WTC11 (cell line): Measurements from ENCODE around the gene MEFV. TPM values are rescaled to one million over a fixed set of nuclear protein-coding genes. Genes with fewer than 3 reads are reported as not detected.

Source experiments
- ATAC-seq: fragments of 200-7000 bp; cut with Tn5 transposase; 2 replicates; pipeline ENCODE4 v1.10.0; 2021; ENCODE audit warnings: mild to moderate bottlenecking, moderate library complexity
- CTCF ChIA-PET: fragments of 300-600 bp; sonication (Branson Sonifier 250); formaldehyde crosslinking; loops from one replicate; lab custom pipeline; 2021; ENCODE audit warnings: antibody characterized with exemption; lab: Charles Lee
- POLR2A ChIA-PET: fragments of 350-600 bp; sonication (Branson Sonifier 250); formaldehyde crosslinking; loops from one replicate; lab custom pipeline; 2021; ENCODE audit warnings: antibody characterized with exemption; lab: Charles Lee
- DNase-seq: peaks from one replicate; pipeline ENCODE4 v3.0.0; 2021; ENCODE audit warnings: low spot score
- H3K27ac Mint-ChIP-seq: 2 replicates; pipeline ENCODE4 v1.8.0; 2021; ENCODE audit warnings: mixed read lengths
- H3K27me3 Mint-ChIP-seq: 2 replicates; pipeline ENCODE4 v1.8.0; 2021; ENCODE audit warnings: low read depth, mild to moderate bottlenecking, moderate library complexity, mixed read lengths
- H3K36me3 Mint-ChIP-seq: 2 replicates; pipeline ENCODE4 v1.8.0; 2021; ENCODE audit warnings: mixed read lengths
- H3K4me1 Mint-ChIP-seq: 2 replicates; pipeline ENCODE4 v1.8.0; 2022; ENCODE audit warnings: mixed read lengths
- H3K4me3 Mint-ChIP-seq: 2 replicates; pipeline ENCODE4 v1.8.0; 2021; ENCODE audit warnings: mild to moderate bottlenecking, moderate library complexity, mixed read lengths
- H3K9me3 Mint-ChIP-seq: 2 replicates; pipeline ENCODE4 v1.8.0; 2021; ENCODE audit warnings: mixed read lengths
- AFF4 ChIP-seq: sonication (generic); formaldehyde crosslinking; IDR thresholded peaks from 2 replicates; pipeline ENCODE4 v1.8.1; 2023; ENCODE audit warnings: mild to moderate bottlenecking, missing genetic modification reagents, borderline replicate concordance
- CREB1 ChIP-seq: sonication (generic); formaldehyde crosslinking; IDR thresholded peaks from 2 replicates; pipeline ENCODE4 v1.8.0; 2023; ENCODE audit warnings: mild to moderate bottlenecking, missing genetic modification reagents
- CREM ChIP-seq: sonication (generic); formaldehyde crosslinking; IDR thresholded peaks from 2 replicates; pipeline ENCODE4 v1.8.1; 2022; ENCODE audit warnings: mild to moderate bottlenecking, missing genetic modification reagents, moderate library complexity
- E2F5 ChIP-seq: sonication (generic); formaldehyde crosslinking; IDR thresholded peaks from 2 replicates; pipeline ENCODE4 v1.8.1; 2022; ENCODE audit warnings: mild to moderate bottlenecking, moderate library complexity, missing genetic modification reagents
- GRHL2 ChIP-seq: fragments of 250-450 bp; sonication (Bioruptor Pico); IDR thresholded peaks from 2 replicates; pipeline ENCODE4 v1.8.0; 2022; ENCODE audit warnings: mild to moderate bottlenecking, moderate library complexity; ENCODE audit not compliant: insufficient replicate concordance, severe bottlenecking
- GTF2I ChIP-seq: fragments of 250-450 bp; sonication (Bioruptor Pico); conservative IDR thresholded peaks from 2 replicates; pipeline ENCODE4 v1.4.0; 2021; ENCODE audit warnings: mild to moderate bottlenecking
- MYBL2 ChIP-seq: sonication (generic); formaldehyde crosslinking; IDR thresholded peaks from 2 replicates; pipeline ENCODE4 v1.8.1; 2023; ENCODE audit warnings: mild to moderate bottlenecking, moderate library complexity, missing genetic modification reagents
- PRDM15 ChIP-seq: sonication (generic); formaldehyde crosslinking; IDR thresholded peaks from 2 replicates; pipeline ENCODE4 v1.8.0; 2022; ENCODE audit warnings: missing genetic modification reagents
- PREB ChIP-seq: sonication (generic); formaldehyde crosslinking; IDR thresholded peaks from 2 replicates; pipeline ENCODE4 v1.8.1; 2022; ENCODE audit warnings: mild to moderate bottlenecking, missing genetic modification reagents, moderate library complexity, borderline replicate concordance
- SMAD4 ChIP-seq: sonication (generic); formaldehyde crosslinking; IDR thresholded peaks from 2 replicates; pipeline ENCODE4 v1.8.0; 2022; ENCODE audit warnings: mild to moderate bottlenecking, missing genetic modification reagents
- ZBTB21 ChIP-seq: sonication (generic); formaldehyde crosslinking; IDR thresholded peaks from 2 replicates; pipeline ENCODE4 v1.8.1; 2023; ENCODE audit warnings: mild to moderate bottlenecking, missing genetic modification reagents, borderline replicate concordance
- ZNF219 ChIP-seq: sonication (generic); formaldehyde crosslinking; IDR thresholded peaks from 2 replicates; pipeline ENCODE4 v1.8.0; 2023; ENCODE audit warnings: missing genetic modification reagents, mild to moderate bottlenecking, borderline replicate concordance
- ZNF232 ChIP-seq: sonication (generic); formaldehyde crosslinking; IDR thresholded peaks from 2 replicates; pipeline ENCODE4 v1.8.0; 2022; ENCODE audit warnings: mild to moderate bottlenecking, missing genetic modification reagents
- ZNF317 ChIP-seq: sonication (generic); formaldehyde crosslinking; IDR thresholded peaks from 2 replicates; pipeline ENCODE4 v1.8.1; 2023; ENCODE audit warnings: low read depth, mild to moderate bottlenecking, moderate library complexity, missing genetic modification reagents, borderline replicate concordance
- ZNF425 ChIP-seq: fragments of 250-450 bp; sonication (Bioruptor Pico); conservative IDR thresholded peaks from 2 replicates; pipeline ENCODE4 v1.9.0; 2021; ENCODE audit warnings: mild to moderate bottlenecking
- total RNA-seq: library from RNA; stranded (reverse); gene quantifications from 3 replicates; pipeline ENCODE4 v1.2.3, GENCODE V29; 2021

MEFV gene
- total RNA-seq, 1 experiment from 2014 or later, result 0.09 TPM

- no peak for TF ChIP-seq ZNF425 (CRISPR knock-in tag)
- peak; percentile 78; the same call in 1 of the 2 replicates for TF ChIP-seq E2F5 (CRISPR knock-in tag)
- peak; percentile 76; the same call in 1 of the 2 replicates for TF ChIP-seq SMAD4 (CRISPR knock-in tag)
- peak; percentile 13; the same call in 1 of the 2 replicates for TF ChIP-seq ZBTB21 (CRISPR knock-in tag)
- TF ChIP-seq PRDM15 (CRISPR knock-in tag), result peak; percentile 27; the same call in 1 of the 2 replicates
- no peak; the same call in 1 of the 2 replicates for TF ChIP-seq MYBL2 (CRISPR knock-in tag)
Observed at GRCh38 chr16:3264137-3265036, 8.0 kb upstream of the MEFV start (continued).

- POLR2A ChIA-PET, result no interaction called here
- DNase-seq, result no peak
- no peak for ATAC-seq
- H3K9me3 Mint-ChIP-seq, result peaks cover 14% of the 10 kb centered on the region
- H3K4me1 Mint-ChIP-seq, result peaks cover 6% of the 10 kb centered on the region; the same call in 1 of the 2 replicates
- TF ChIP-seq CREM (CRISPR knock-in tag) (no peak), GRHL2 (CRISPR knock-in tag) (no peak), GTF2I (CRISPR knock-in tag) (no peak), AFF4 (CRISPR knock-in tag) (no peak), PREB (CRISPR knock-in tag) (no peak), CREB1 (no peak), ZNF317 (CRISPR knock-in tag) (no peak), ZNF232 (CRISPR knock-in tag) (no peak), ZNF219 (CRISPR knock-in tag) (no peak)
- CTCF ChIA-PET, result no interaction called here
- H3K36me3 Mint-ChIP-seq, result no peaks in the 10 kb centered on the region
- peaks cover 61% of the 10 kb centered on the region for H3K27me3 Mint-ChIP-seq
- peak overlapping the region; percentile 53 for H3K4me3 Mint-ChIP-seq
- no peak overlapping the region for H3K27ac Mint-ChIP-seq
Observed at GRCh38 chr16:3262517-3262916, 6.1 kb upstream of the MEFV start.
